Activated CD4-positive, alpha-beta T cell treated with anti-CD3 and anti-CD28 coated beads, Interleukin-2, amount 50 U/mL, for 16 hours (primary cell): ENCODE measurements around the gene MYO18A.

Experiments used
- DNase-seq: peaks from one replicate; pipeline ENCODE4 v3.0.0-alpha.2; 2020

The MYO18A gene

DNA sequence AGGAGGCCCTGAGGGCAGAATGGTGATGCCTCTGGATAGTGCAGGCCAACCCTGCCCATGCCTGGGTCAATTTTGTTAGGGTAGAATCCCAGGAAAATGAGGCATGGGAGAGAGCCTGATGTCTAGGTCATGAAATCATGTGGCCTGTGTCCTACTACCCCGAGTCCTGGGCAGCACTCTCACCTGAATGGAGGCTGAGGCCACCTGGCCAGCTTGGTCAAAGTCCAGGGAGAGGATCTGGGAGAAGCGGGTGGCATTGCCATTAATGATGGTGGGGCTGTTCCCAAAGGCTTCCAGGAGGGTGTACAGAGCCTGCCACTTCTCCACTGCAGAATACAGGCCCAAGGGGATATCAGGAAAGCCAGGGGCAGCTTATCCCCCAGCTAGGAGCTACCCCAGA is 59.8 kb downstream of the MYO18A start:
- DNase-seq: no peak

DNA sequence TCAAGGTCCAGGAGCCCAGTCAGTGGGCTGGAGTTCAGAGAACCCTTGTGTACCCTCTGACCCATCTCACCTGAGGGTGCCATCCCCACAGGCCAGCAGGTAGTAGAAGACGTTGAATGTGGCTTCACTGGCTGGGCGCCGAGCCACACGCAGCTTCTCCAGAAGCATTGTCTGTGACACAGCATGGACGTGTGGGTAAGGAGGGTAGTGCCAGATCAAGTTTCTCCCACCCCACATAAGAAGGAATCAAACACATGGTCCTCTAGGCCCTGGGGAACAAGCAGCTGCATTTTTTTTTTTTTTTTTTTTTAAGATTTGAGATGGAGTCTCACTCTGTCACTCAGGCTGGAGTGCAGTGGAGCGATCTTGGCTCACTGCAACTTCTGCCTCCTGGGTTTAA is 60.9 kb downstream of the MYO18A start:
- DNase-seq: no peak

DNA sequence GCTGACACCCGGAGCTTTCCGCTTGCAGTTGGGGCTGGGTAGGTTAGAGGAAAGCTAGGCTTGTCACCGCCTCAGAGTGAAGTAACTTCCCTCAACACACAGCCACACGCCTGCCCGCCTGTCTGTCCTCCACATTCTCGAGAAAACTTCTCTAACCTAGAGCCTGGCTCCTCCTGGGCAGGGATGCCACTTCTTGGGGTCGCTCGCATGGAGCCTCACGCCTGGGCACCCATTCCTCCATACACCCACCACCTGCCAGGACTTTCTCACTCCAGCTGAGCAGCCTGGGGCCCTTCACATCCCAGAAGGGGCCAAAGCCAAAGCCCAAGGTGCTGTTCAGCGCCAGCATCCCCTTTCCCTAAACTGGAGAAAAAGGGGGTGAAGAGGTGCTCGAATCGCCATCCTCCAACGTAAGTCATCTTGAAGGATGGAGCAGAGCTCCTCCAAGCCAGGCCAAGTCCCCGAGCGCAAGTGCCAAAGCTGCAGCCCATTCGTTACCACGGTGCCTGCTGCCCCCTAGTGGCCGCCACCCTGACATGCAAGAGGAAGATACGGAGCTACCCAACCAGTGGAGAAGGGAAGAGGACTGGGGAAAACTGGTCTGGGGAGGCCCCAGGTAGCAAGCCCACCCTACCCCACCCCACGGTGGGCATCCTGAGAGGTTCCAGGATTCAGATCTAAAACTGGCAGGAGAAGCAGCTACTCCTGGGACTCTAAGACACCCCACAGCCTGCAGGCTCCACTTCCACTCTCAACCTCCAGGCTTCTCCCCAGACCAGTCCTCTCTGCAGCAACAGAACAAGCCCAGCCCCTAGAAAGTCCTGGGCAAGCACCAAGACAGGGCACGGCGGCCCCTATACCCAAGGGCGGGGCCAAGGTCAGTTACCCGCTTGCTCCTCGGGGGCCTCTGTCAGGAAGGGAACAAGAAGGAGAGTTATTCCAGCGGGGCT is 63.1 kb downstream of the MYO18A start:
- DNase-seq: peak; percentile 78

DNA sequence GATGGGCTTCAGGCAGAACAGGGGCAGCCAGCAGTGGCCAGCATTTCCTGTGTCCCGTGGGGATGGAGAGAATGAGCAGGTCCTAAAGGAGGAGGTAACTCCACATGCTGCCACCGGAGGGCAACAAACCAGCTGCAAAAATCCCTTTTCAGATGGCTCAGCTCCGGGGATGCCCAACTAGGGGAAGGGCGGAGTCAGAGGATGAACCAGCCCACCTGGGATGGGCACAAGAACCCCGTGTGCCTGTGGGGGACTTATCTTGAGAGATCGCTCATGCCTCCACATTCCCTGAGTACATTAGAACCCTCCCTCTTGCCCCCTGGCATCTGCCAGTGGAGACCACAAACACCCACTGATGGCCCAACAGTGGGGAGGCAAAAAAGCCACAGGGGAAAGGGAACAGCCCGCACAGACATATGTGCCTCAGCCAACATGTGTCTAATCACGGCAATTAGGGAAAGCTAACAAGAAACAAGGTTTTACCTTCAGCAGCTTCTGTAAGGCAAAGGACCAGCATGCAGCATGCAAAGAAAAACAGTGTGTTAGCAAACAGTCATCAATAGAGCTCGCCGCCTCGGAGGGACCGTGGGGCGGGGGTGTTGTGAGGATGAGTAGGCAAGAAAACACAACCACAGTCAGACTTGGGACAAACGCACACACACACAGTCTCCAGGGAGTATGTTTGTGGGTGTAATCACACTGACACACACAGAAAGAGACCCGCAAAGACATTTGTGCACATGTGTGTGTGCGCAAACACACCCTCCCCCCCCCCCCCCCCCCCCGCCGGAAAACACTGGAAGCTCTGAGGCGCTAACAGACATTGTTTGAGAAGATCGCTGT is 64.0 kb downstream of the MYO18A start:
- peak; percentile 59 for DNase-seq

DNA sequence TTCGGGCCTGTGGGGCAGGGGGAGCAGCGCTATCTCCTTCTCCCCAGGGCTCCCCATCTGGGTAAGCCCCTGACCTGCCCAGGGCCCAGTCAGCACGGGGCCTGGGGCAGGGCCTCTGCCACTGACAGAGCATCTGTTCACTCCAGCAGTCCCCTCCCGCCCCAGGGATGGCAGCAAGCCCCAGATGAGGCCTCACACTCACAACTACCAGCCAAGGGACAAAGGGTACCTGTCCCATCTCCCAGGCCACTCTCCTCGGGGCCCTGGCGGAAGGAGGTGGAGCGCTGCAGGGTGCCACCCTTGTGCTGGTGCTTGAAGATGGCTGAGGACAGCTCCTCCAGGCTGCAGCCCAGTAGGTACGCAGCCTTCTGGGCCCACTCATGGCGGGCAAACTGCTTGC is 64.8 kb downstream of the MYO18A start:
- no peak for DNase-seq

DNA sequence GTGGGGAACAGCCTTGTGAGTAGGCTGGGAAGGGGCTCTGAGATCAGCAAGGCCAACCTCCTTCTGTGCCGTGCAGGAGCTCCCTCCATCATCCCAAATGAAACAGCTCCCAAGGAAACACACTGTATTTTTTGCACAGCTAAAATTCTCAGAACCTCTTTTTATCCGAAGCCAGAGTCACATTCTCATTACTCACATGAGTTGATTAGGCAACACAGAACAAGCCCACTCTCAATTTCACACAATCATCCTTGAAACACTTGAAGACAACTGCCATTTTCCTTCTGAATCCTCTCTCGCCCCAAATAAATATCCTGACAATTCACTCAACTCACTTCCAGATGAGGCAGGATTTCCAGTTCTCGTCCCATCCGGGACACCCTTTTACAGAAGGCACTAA is 66.1 kb downstream of the MYO18A start:
- DNase-seq: no peak

DNA sequence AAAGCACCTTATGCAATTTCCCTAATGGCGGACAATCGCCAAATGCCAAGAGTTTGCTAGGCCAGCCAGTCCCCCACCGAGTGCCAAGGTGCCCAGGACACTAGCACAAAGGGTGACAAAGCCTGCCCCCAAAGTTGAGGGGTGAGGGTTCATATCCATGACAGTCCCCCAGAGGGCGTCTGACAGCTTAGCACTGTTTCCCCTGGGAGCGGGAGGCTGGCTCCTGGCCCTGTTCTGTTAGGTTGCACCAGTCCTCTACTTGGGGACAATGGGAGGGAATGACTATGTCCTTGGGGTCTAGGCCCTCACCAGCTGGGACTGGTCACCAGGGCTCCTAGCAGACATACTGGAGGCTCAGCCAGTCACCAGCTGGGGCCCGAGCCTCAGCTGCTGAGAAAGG is 66.9 kb downstream of the MYO18A start:
- no peak for DNase-seq

DNA sequence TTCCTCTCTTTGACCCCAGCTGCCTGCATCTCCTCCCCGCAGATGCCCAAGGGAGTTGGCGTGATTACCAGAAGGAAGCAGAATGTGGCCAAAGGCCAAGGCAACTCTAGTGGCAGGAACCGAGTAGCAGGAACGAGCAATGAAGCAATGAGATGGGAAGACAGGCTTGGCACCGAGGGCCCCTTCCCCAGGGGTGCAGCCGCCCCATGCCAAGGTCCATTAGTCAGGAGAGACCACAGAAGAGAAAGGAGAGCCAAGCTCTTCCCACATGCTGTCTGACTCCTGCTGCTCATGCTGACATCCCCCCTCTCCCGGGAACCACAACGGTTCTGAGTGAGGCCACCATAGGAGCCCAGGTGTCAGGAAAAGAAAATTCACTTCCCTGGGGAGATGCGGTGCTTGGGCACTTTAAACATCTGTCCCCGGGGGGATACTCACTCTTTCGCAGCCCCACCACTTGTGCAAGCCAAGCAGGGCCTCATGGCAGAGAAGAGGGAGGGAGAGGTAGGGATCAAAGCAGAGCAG is 67.4 kb downstream of the MYO18A start:
- DNase-seq: no peak

DNA sequence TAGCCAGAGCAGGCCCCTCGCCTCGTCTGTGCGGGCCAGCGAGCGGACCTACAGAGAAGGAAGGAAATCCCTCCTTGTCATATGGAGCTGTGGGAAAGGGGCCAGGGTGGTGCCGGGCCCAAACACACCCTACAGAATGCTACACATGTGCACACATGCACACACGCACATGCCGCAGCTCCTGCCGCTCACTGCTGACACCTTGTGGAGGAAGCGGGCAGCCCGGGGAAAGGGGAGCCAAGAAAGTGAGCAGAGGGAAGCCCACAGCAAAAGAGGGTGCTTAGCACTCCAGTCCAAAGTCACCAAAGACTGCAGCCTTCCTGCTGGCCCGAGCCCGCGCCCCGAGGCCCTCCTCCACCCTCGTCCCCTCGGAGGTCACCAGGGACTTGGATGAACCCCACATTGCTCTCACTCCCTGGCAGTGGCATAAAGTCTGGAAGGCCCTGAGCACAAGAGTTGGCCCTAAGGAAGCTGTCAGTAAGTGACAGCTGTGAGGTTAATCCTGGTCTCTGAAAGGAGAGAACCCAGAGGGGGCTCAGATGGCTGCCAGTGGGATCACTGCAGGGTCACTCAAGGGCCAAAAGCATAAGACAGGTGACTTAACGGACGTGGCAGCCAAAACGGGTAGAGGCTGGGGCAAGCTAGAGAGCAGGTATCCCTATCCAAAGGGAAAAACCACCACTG is 68.2 kb downstream of the MYO18A start:
- peak; percentile 73 for DNase-seq

DNA sequence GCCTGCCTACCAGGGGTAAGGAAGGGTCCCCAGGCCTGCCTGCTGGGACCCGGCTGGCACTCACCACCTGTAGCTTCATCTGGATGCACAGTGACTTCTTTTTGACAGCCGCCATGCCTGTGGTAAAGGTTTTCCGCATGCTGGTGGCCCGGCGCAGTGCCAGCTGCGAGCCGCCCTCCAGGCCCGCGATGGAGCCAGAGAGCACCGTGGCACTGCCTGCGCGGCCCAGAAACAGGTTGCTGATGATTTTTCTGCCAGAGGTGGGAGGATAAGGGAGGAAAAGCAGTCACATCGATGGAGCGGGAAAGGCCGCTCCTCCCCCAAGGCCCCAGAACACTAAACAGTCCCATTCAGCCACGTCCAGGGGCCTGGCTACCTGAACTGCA is 69.8 kb downstream of the MYO18A start:
- no peak for DNase-seq

DNA sequence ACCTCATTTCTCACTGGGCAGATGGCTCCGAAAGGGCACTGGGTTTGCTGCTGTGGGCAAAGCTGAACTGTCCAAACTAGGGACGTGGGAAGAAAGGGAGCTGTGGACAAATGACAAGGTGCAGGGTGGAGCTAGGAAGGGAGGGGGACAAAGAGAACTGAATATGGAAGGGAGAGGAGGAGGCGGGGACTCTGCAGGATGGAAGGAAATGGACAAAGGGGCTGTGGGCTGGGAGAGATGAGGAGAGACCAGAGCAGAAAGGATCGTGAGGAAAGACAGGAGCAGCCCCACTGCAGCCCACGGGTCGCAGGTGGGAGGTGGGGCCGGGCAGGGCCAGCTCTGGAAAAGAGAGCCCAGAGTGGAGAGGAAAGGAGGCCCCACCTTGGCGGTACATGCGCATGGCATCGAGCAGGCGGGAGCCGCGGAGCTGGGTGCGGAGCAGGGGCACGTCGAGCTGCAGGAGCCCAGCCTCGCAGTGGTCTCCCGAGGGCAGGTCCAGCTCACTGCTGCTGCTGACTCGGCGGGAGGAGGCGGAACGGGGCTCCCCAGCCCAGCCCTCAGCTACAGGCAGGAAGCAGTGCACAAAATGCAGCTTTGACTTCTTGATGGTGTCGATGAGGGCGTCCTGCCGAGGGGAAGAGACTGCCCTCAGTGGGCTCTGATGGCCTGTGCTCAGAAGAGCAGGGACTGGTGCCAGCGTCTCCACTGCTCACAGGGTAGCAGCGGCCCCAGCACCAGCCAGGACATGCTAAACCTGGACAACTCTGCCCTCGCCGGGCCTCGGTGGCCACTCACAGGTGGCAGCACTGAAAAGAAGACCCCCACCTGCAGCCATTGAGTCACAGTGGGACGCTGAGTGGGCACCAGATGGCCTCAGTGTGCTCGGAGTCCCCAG is 70.5 kb downstream of the MYO18A start:
- DNase-seq: no peak

DNA sequence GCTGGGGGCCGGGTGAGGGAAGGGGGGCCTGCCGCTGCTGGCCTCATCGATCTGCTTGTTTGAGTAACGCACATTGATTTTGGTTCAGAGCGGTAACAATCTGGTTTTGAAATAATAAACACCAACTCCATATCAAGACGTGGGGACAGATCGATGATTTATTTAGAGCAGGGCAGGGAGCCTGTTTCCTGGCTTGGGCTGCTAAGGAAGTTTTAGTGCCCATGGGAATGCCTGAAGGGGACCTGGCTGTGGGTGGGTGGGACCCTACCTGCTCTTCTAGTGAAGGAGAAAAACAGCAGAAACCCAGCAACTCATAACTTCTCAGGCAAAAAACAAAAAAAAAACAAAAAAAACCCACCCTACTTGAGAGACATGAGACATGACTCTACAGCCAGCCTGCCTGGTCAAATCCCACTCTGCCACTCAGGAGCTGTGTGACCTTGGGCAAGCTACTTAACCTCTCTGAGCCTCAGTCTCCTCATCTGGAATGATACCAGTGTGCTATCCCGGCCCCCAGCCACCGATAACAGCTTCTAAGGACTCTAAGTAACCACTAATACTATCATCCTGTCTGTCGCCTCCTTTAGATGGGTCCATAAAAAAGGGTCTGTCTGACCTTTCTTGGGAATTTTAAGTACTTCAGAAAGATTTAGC is 71.2 kb downstream of the MYO18A start:
- DNase-seq: no peak

DNA sequence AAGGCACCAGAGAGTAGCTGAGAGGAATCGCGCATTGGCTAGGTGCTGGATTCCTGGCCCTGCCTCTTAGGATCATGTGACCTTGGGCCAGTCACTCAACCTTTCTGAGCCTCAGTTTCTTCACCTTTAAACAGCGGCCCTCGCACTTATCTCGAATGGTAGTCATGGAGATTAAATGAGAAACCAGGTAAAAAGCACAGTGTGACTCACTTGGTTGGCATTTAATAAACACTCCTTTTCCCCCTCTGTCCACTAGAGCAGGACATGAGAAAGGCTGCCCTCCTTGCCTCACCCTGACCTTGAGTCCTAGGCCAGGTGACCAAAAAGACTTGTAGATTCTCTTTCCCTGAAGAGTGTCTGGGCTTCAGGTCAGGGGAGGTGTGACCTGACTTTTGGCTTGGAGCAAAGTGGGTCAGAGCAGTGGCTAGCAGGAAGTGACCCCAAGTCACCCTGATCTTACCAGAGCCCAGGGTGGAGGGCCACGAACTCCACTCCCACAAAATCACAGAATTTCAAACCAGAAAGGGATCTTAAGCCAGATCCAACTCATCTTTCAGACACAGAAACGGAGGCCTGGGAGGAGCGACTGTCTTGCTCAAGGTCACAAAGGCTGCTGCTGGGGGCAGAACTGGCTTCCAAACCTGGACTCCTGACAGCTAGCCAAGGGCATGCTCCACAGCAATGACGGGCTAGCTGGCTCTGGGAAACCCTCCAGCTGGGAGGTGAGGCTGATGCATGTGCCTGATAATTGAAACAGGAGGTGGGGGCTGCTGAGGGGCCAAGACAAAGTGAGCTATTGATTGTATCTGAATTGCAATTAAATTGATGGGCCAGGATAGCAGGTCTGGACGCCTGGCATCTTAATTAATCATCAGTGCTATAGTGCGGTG is 72.0 kb downstream of the MYO18A start:
- DNase-seq: no peak

DNA sequence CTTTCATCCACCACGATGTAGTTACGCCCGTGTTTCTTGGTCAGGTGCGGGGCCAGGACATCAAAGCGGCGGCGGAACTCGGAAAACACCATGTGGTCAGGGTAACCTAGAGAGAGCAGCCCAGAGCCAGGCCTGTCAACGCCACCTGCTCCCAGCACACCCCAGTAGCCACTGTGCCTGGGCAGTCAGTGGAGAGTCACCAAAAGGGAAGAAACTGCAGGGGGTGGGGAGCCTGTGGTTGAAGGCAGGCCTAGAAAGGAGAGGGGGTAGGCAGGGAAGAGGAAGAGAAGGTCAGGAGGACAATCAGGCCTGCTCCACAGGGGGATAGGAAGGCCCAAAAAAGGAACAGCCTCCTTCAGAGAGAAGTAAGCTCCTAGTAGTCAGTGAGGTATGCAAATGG is 73.1 kb downstream of the MYO18A start:
- no peak for DNase-seq

DNA sequence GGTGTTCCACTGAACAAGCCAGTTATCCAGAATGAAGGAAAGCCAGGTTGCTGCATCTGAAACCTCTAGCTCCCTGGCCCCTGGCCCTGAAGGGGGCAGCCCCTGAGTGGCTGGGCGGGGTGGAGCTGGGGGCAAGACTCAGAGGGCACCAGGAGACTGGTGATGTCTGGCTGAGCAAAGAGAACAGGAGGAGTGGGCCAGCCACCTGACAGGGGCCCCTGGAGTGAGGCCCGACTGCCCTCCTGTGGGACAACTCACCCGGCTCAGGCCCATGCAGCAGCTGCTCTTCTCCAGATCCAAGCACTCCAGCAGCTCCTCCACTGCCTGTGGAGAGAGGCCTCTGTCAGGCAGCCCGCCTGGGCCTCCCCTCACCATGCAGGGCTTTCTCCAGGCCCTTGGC is 76.9 kb downstream of the MYO18A start:
- no peak for DNase-seq

DNA sequence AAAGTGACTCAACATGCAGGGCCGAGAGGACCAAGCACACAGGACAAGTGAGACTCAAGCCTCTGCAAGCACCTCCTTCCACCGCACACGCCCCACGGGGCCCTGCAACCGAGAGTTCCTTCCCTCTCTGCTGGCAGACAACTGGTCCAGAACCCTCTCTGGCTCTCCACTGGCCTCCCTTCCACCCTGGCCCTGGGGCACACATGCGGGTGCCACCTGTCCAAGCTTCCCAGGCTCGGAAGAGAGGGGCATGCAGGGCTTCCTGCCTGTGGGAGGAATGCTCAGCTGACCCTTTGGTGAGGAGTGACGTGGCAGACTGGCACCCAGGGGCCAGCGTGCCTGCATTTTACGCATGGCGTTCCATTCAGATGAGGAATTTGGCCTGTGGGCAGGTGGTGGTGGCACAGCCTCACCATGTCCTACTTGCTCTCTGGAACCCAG is 77.4 kb downstream of the MYO18A start:
- DNase-seq: no peak

DNA sequence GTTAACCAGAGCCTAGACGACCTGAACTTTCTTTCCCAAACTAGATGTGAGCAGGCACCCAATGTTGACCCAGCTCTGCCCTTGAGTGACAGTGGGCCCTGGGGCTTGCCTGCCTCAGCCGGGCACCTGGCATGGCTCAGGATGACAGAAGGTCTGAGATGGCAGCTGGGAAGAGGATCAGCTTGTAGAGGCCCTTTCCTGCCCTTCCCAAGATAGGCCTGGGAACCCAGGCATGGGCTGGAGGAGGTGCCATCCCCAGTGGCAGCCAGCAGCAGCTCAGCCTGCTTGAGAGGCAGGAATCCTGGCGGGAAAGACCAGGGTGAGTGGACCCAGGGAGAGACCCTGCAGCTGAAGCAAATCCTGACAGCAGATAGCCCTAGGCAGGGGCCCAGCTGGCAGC is 78.2 kb downstream of the MYO18A start:
- DNase-seq: no peak

DNA sequence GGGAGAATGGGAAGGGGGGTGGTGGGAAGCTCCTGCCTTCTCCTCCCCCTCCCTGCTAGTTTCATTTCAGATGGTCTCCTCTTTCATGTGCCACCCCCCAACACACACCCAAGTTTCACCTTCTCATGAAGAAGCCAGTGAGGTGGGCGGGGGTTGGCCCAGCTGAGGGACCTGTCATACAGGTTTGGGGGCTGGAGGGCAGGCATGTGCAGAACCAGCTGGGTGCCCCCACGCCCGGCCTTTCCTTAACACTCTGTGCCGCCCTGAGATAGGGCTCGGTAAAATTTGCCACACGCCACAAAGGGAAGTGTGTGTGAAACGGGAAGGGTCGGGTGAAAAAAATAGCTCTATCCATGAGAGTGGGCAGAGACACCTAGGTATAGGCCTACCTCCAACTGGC is 79.9 kb downstream of the MYO18A start:
- no peak for DNase-seq

DNA sequence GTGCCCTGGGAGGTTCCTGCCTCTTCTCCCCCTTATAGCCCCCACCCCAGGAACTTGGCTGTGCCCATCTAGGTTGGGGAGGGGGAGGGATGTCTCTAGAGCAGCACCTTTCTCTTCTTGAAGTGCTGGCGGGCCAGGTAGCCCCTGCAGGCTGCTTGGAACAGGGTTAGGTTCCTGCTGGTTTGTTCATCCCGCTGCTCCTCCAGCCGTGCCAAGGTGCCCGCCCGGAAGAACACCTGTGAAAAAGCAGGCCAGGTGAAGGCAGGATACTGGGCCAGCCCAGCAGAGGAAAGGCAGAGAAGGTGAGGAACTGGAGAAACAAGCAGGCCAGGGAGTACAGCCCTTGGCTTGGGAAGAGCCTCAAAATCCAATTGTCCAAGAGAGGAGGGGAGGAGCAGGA is 80.7 kb downstream of the MYO18A start:
- DNase-seq: no peak

DNA sequence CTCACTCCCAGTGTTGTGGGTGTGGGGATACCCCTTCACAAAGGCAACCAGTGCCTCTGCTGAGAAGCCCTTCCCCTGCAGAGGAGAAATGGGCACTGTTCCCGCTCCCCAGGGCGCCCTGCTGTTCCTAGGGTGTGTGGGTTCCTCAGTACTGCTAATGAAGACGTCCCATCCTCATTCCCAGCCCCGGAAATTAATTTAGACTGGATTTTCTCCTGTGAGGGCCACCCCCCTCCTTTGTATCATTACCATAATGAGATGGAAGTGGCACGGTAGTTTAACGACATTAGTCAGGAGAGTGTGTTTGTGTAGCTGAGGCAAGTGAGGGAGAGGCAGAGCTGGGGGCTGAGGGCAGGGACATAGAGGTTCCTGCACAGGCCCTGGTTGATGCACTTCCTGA is 84.1 kb downstream of the MYO18A start:
- DNase-seq: no peak
